ENCODE measurements around the gene PKD2. TPM values are rescaled to one million over a fixed set of nuclear protein-coding genes. Genes with fewer than 3 reads are reported as not detected.

PKD2 gene
- total and polyA plus RNA-seq, 2 of the 4 experiments (the other 2 are of a cell fraction), result 43.8 to 51.3 TPM

DNA sequence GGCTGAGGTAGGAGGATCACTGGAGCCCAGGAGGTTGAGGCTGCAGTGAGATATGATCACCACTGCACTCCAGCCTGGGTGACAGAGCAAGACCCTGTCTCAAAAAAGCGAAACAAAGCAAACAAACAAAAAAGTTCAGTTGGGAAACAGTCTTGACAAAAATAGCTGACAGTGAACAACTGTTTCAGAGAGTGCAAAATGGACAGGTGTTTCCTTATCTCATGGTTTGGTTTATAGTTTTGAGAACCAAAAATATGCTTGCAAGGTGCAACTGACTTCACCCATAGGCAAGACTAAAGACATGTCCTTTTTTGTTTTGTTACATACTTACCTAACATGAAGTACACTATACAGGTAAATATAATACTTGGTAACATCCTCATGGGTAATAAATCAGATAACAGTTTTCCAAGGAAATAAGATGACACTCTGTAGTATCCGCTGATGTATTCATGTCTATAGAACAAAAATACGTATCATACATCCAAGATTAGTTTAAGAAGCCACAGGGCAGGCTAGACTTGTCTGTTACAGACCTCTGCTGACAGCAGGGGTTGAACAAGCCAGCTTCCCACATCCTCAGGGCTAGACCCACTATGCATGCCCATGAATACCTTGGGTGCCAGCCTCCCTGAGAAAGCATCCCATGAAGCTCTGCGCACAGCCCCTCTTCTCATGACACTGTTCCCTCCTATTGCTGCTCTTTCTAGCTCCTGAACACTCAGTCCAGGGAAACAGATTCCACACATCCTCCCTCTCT lies 91.7 kb downstream of the PKD2 start:
- ChIA-PET POLR2A (ENCODE audit: unreplicated experiment) (no interaction called here), CTCF (interaction anchor here (1.4 kb wide), 1 partner anchor 19 kb away, joined by 3 read pairs; no protein-coding TSS in a partner anchor)
- no peak overlapping the region for H2AK5ac ChIP-seq (ENCODE audit: low read depth, low read length)
- no peaks in the 10 kb centered on the region for H3K27me3 ChIP-seq (ENCODE audit: control insufficient read depth, insufficient read depth, low read length)
- no peaks in the 10 kb centered on the region for H3K9me3 ChIP-seq (ENCODE audit: control insufficient read depth, insufficient read depth, low read length)
- no peak overlapping the region for H2BK15ac ChIP-seq (ENCODE audit: low read depth, low read length)
- no peak overlapping the region for H3K4me3 ChIP-seq (ENCODE audit: insufficient read depth, low read depth, low read length)
- H4K20me1 ChIP-seq (ENCODE audit: insufficient read depth, low read length), result no peaks in the 10 kb centered on the region
- intact Hi-C loops (cut with micrococcal nuclease) (no loop called here), dilution Hi-C loops (cut with HindIII; ENCODE audit: low sequenced_read_pairs, unreplicated experiment) (no loop called here), in situ Hi-C loops (cut with MboI; ENCODE audit: low sequenced_read_pairs) (no loop called here)
- H3K18ac ChIP-seq (ENCODE audit: low read depth, low read length), result no peak overlapping the region
- H3K4me2 ChIP-seq (ENCODE audit: low read depth, low read length), result no peak overlapping the region
- no peak overlapping the region for H2AK9ac ChIP-seq (replicated peaks; ENCODE audit: low read depth, low read length, poor library complexity)
- no peaks in the 10 kb centered on the region for H3K36me3 ChIP-seq (ENCODE audit: control insufficient read depth, insufficient read depth, low read length)
- no peak overlapping the region for H4K5ac ChIP-seq (ENCODE audit: low read depth, low read length)
- DNase-seq (no peak), ATAC-seq (ENCODE audit: low read depth) (no peak)
- no peak overlapping the region for H3K56ac ChIP-seq (ENCODE audit: extremely low read depth, insufficient read depth, low read length)
- H3K14ac ChIP-seq (replicated peaks; ENCODE audit: low read depth, low read length), result no peak overlapping the region
- H3K23ac ChIP-seq (ENCODE audit: low read depth, low read length), result no peak overlapping the region; the same call in 1 of the 2 replicates
- no peak overlapping the region for H2AFZ ChIP-seq (replicated peaks; ENCODE audit: low read length, poor library complexity)
- no peak overlapping the region for H2BK5ac ChIP-seq (ENCODE audit: low read depth, low read length, poor library complexity, severe bottlenecking)
- 100% methylated on average over 1 of the region's 4 CpGs; no CpG with 5 or more reads in 1 of the 2 experiments for WGBS, 2 experiments (ENCODE audit: extremely low coverage in 2 of 2, insufficient read length in 1 of 2)
- no peak overlapping the region for H4K91ac ChIP-seq (ENCODE audit: insufficient read depth, low read depth, low read length)
- H2BK120ac ChIP-seq (ENCODE audit: low read depth, low read length), result no peak overlapping the region
- no peaks in the 10 kb centered on the region for H3K4me1 ChIP-seq (ENCODE audit: control insufficient read depth, insufficient read depth, low read length)
- H3K9ac ChIP-seq (ENCODE audit: low read depth, low read length), result no peak overlapping the region
- H2BK20ac ChIP-seq (ENCODE audit: low read depth, low read length), result no peak overlapping the region
- H3K27ac ChIP-seq (ENCODE audit: insufficient read depth, low read length), result no peak overlapping the region
- no peak overlapping the region for H3K4ac ChIP-seq (ENCODE audit: low read depth, low read length)
- no peaks in the 10 kb centered on the region for H3K79me1 ChIP-seq (ENCODE audit: low read depth in 1 of 2, low read length in 2 of 2)
- H4K8ac ChIP-seq (ENCODE audit: low read depth in 2 of 2, low read length in 2 of 2), result no peak overlapping the region
- H3K9me1 ChIP-seq (ENCODE audit: insufficient read depth, low read length), result 0 out of 2 replicates have a peak, but pooled peaks cover 3% of the 10 kb centered on the region
- no TSS peak for BruUV-seq (replicated peaks)
- no peak for TF ChIP-seq POLR2A (IDR thresholded peaks at IDR 0.05; ENCODE audit: low read depth, low read length)
- no peak for TF ChIP-seq SMC3 (IDR thresholded peaks at IDR 0.05; ENCODE audit: low read depth, low read length)
- TF ChIP-seq NFE2L2 (IDR thresholded peaks at IDR 0.05; ENCODE audit: low read depth, low read length), result no peak
- no peak for TF ChIP-seq FOS (IDR thresholded peaks at IDR 0.05; ENCODE audit: low read depth, low read length)
- TF ChIP-seq RFX5 (IDR thresholded peaks at IDR 0.05; ENCODE audit: low read depth, low read length), result no peak
- TF ChIP-seq, protein P1, sequence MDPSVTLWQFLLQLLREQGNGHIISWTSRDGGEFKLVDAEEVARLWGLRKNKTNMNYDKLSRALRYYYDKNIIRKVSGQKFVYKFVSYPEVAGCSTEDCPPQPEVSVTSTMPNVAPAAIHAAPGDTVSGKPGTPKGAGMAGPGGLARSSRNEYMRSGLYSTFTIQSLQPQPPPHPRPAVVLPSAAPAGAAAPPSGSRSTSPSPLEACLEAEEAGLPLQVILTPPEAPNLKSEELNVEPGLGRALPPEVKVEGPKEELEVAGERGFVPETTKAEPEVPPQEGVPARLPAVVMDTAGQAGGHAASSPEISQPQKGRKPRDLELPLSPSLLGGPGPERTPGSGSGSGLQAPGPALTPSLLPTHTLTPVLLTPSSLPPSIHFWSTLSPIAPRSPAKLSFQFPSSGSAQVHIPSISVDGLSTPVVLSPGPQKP (IDR thresholded peaks at IDR 0.05; ENCODE audit: borderline replicate concordance, low read depth, low read length), result no peak
- no peak for TF ChIP-seq MAZ (IDR thresholded peaks at IDR 0.05; ENCODE audit: borderline replicate concordance, low read depth, low read length)
- TF ChIP-seq CHD1 (IDR thresholded peaks at IDR 0.05; ENCODE audit: low read depth, low read length), result no peak
- TF ChIP-seq CTCF (conservative IDR thresholded peaks at IDR 0.05; ENCODE audit: low read depth, low read length), result no peak
- TF ChIP-seq MXI1 (IDR thresholded peaks at IDR 0.05; ENCODE audit: borderline replicate concordance, low read depth, low read length), result no peak
- TF ChIP-seq MAFK (IDR thresholded peaks at IDR 0.05; ENCODE audit: low read depth, low read length), result no peak
- no peak for TF ChIP-seq RAD21 (IDR thresholded peaks at IDR 0.05; ENCODE audit: low read length)
- TF ChIP-seq USF2 (IDR thresholded peaks at IDR 0.05; ENCODE audit: low read depth, low read length), result no peak
- TF ChIP-seq BHLHE40 (IDR thresholded peaks at IDR 0.05; ENCODE audit: low read depth, low read length), result no peak
- TF ChIP-seq RCOR1 (IDR thresholded peaks at IDR 0.05; ENCODE audit: insufficient replicate concordance, low read length), result no peak

Measured in IMR-90 (cell line).